GM21423 (cell line): Measurements from ENCODE around the gene FRA10AC1.

Experiments used
- ATAC-seq: cut with Tn5 transposase; IDR thresholded peaks from one replicate; pipeline ENCODE4 v1.9.1; 2021; ENCODE audit warnings: mild to moderate bottlenecking, moderate library complexity; ENCODE audit not compliant: unreplicated experiment

The FRA10AC1 gene

DNA sequence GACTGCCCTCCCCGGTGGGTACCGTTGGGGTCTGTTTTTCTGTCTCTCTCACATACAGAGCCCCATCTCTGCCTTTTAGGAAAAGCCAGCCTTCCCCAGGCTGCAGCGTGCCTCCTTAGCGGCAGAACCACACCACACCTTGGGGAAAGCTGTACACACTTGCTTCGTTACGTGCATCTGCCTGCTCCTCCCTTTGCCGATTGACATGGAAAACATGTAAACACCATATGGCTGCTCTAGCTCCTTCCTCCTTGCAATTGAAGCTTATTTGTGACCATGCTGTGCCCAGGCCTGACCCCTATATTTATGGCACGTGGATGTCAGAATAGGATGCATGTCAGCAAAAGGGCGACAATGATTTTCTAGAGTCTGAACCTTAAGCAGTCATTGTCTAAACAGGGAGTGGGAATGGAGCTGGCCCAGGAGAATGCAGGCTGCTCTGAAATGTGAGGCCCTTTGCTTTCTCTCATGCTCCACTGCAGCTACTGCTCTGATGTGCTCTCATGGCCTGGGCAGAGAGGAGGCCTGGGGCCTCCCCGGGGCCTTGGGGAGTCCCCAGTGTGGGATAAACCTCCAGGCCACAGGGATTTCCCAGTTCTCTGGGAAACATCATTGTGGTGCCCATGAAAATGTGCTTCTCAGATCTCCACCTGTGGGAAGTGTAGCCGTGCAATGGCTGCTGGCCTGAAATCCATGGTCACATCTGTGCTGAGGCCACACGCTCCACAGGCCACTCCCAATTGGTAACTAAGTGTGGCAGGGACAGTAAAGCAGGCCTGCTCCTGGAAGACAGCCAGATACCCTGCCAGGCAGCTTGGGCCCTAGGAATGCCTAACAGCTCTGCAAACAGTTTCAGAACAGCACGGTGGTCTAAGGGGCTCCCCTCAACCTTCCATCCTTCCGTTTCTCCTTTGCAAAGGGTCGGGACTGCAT lies 71.5 kb downstream of the FRA10AC1 start:
- ATAC-seq: no peak

DNA sequence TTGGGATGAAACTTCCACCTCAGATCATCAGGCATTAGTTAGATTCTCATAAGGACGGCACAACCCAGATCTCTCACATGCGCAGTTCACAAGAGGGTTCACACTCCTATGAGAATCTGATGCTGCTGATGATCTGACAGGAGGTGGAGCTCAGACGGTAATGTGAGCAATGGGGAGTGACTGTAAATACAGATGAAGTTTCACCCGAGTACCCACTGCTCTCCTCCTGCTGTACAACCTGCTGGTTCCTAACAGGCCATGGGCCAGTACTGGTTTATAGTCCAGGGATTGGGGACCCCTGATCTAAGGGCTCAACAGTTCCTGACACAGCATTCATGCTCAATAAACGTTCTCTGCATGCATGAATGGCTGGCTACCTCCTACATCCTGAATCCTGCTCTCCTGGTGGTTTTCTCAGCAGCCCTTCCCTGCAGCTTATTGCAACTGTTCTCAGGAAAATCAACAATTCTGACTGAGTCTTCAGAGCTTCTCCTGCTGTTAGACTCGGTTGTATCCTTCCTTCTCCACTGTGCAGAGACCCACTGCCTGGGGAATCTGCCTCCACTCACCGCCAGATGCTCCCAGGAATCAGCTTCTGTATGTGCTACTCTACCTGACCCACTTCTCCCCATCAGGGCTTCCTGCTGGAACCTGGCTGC lies 72.6 kb downstream of the FRA10AC1 start:
- ATAC-seq: no peak

DNA sequence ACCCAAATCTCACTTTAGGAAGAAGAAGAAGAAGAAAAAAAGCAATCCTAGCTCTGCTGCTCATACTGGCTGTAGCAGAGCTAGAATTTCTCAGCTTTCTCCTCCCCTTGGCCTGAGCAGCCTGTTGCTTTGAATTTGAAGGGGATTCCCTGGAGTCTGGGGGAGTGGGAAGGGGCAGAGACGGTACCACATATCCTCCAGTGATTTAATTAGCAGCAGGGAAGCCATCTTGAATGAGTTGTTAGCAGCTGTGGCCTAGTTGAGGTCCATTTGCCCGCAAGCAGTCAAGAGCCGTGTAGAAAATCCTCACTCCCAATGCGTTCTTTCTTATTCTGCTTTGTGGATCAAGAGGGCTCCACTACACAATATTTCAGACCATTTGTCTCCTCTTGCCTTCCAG lies 73.5 kb downstream of the FRA10AC1 start:
- ATAC-seq: no peak

GRCh38 chr10:93622942-93623341 lies 79.5 kb downstream of the FRA10AC1 start:
- ATAC-seq: no peak

GRCh38 chr10:93620925-93621324 lies 81.5 kb downstream of the FRA10AC1 start:
- ATAC-seq: no peak
